Mucosa of descending colon (tissue), 3 donors: ENCODE data around the gene NIPAL3. TPM values are rescaled to one million over a fixed set of nuclear protein-coding genes. Genes with fewer than 3 reads are reported as not detected.

Source experiments
- ATAC-seq: fragments of 200-7000 bp; cut with Tn5 transposase; one replicate; pipeline ENCODE4 v1.9.1; 2020; ENCODE audit warnings: mild to moderate bottlenecking, moderate library complexity
- DNase-seq, 3 donors: peaks; one replicate each; pipeline ENCODE4 v3.0.0-alpha.2; 2020
- H3K36me3 ChIP-seq: fragments of 200-600 bp; one replicate; pipeline ENCODE4 v1.8.0; 2021; ENCODE audit warnings: low read depth, mild to moderate bottlenecking
- H3K4me1 ChIP-seq: fragments of 200-600 bp; one replicate; pipeline ENCODE4 v1.8.0; 2021; ENCODE audit warnings: low read depth, mild to moderate bottlenecking
- H3K4me3 ChIP-seq: fragments of 200-600 bp; one replicate; pipeline ENCODE4 v1.8.0; 2021; ENCODE audit warnings: mild to moderate bottlenecking
- H3K9me3 ChIP-seq: fragments of 200-600 bp; one replicate; pipeline ENCODE4 v1.8.0; 2021; ENCODE audit warnings: mild to moderate bottlenecking
- CTCF ChIP-seq: fragments of 200-600 bp; IDR thresholded peaks from one replicate; pipeline ENCODE4 v1.8.0; 2022; ENCODE audit warnings: antibody characterized with exemption, mild to moderate bottlenecking
- intact Hi-C, 2 donors: fragments of 100-400 bp; cut with DNase I in 1 of 2; cut with micrococcal nuclease in 1 of 2; formaldehyde crosslinking; loops; one replicate each; pipeline versions ENCODE4 v1.11.0 to v1.11.1; 2022; cut with DNase I, micrococcal nuclease
- total RNA-seq, 3 donors: library from RNA; stranded (reverse); fragmentation: NEBNext Ultra II Directional in 2 of 3; extraction: Animal tissue kit (Norgen Biotek cat#: 25700) in 2 of 3; gene quantifications; one replicate each; pipeline versions ENCODE4 v1.2.1 to v1.2.4, GENCODE V29; 2021 to 2023
- donor health status: DM: no; HTN: no; CAD: no; lungs with moderate emphysema.
- donor health status: DM: no; HTN: no; CAD: no.
- donor health status: DM: no; HTN: yes; CAD: no.

NIPAL3 gene
- total RNA-seq, 3 donors from 2014 or later, result 38.3 to 52.5 (median 40.7) TPM

- intact Hi-C loops, result no loop called here
- no peak for TF ChIP-seq CTCF
- H3K9me3 ChIP-seq, result no peaks in the 10 kb centered on the region
- no peaks in the 10 kb centered on the region for H3K36me3 ChIP-seq
- no peak for DNase-seq
- no peaks in the 10 kb centered on the region for H3K4me1 ChIP-seq
- no peak overlapping the region for H3K4me3 ChIP-seq
- ATAC-seq, result no peak
These were observed 48.5 kb downstream of the NIPAL3 start for GRCh38 chr1:24463776-24464735.

- Histone ChIP-seq H3K36me3 (no peaks in the 10 kb centered on the region), H3K4me3 (no peak overlapping the region), H3K9me3 (no peaks in the 10 kb centered on the region), H3K4me1 (no peaks in the 10 kb centered on the region)
- no peak for ATAC-seq
- DNase-seq, result no peak
- intact Hi-C loops, result no loop called here
- TF ChIP-seq CTCF, result no peak
These were observed 49.5 kb downstream of the NIPAL3 start for GRCh38 chr1:24465099-24465498.

GRCh38 chr1:24465638-24466037 is 50.0 kb downstream of the NIPAL3 start:
- Histone ChIP-seq H3K4me3 (no peak overlapping the region), H3K36me3 (no peaks in the 10 kb centered on the region), H3K9me3 (no peaks in the 10 kb centered on the region), H3K4me1 (no peaks in the 10 kb centered on the region)
- intact Hi-C loops, result no loop called here
- DNase-seq (no peak), ATAC-seq (no peak)
- no peak for TF ChIP-seq CTCF

- no peak for ATAC-seq
- Histone ChIP-seq H3K9me3 (no peaks in the 10 kb centered on the region), H3K4me3 (no peak overlapping the region), H3K36me3 (no peaks in the 10 kb centered on the region), H3K4me1 (no peaks in the 10 kb centered on the region)
- intact Hi-C loops, result no loop called here
- no peak for DNase-seq
- TF ChIP-seq CTCF, result no peak
These were observed 53.2 kb downstream of the NIPAL3 start for GRCh38 chr1:24468685-24469316.

- Histone ChIP-seq H3K4me1 (no peaks in the 10 kb centered on the region), H3K9me3 (no peaks in the 10 kb centered on the region), H3K36me3 (no peaks in the 10 kb centered on the region), H3K4me3 (no peak overlapping the region)
- no peak for TF ChIP-seq CTCF
- DNase-seq (no peak), ATAC-seq (no peak)
- intact Hi-C loops, result no loop called here
These were observed 55.0 kb downstream of the NIPAL3 start for GRCh38 chr1:24470592-24470991.
